NT2/D1 (cell line): Measurements from ENCODE around the gene CHL1.

Experiments used
- DNase-seq: peaks from one replicate; pipeline ENCODE4 v3.0.0-alpha.2; 2011; ENCODE audit warnings: low read depth, low spot score
- H3K27me3 ChIP-seq: 2 replicates; pipeline ENCODE4 v1.6.0; 2011; ENCODE audit warnings: mild to moderate bottlenecking; ENCODE audit not compliant: insufficient read length, insufficient read depth
- H3K36me3 ChIP-seq: 2 replicates; pipeline ENCODE4 v1.6.1; 2011; ENCODE audit warnings: mild to moderate bottlenecking, low read length, mixed read lengths; ENCODE audit not compliant: insufficient read depth, insufficient read length
- H3K4me1 ChIP-seq: 2 replicates; pipeline ENCODE4 v1.5.1; 2011; ENCODE audit not compliant: insufficient read depth, insufficient read length
- H3K4me3 ChIP-seq: 2 replicates; pipeline ENCODE4 v1.5.1; 2011; ENCODE audit warnings: low read depth; ENCODE audit not compliant: insufficient read length
- H3K9ac ChIP-seq: 2 replicates; pipeline ENCODE4 v1.6.0; 2011; ENCODE audit warnings: low read depth; ENCODE audit not compliant: insufficient read length
- H3K9me3 ChIP-seq: 2 replicates; pipeline ENCODE4 v1.5.1; 2011; ENCODE audit warnings: mild to moderate bottlenecking, low read length; ENCODE audit not compliant: insufficient read depth
- SUZ12 ChIP-seq: IDR thresholded peaks from 2 replicates; pipeline ENCODE4 v1.6.1; 2011; ENCODE audit not compliant: insufficient read length, insufficient read depth; ENCODE audit errors: extremely low read depth
- YY1 ChIP-seq: IDR thresholded peaks from 2 replicates; pipeline ENCODE4 v1.6.1; 2011; ENCODE audit not compliant: insufficient read length, insufficient read depth
- ZNF274 ChIP-seq: IDR thresholded peaks from 2 replicates; pipeline ENCODE4 v1.6.1; 2011; ENCODE audit warnings: mild to moderate bottlenecking, low read depth, low read length

The CHL1 gene

DNA sequence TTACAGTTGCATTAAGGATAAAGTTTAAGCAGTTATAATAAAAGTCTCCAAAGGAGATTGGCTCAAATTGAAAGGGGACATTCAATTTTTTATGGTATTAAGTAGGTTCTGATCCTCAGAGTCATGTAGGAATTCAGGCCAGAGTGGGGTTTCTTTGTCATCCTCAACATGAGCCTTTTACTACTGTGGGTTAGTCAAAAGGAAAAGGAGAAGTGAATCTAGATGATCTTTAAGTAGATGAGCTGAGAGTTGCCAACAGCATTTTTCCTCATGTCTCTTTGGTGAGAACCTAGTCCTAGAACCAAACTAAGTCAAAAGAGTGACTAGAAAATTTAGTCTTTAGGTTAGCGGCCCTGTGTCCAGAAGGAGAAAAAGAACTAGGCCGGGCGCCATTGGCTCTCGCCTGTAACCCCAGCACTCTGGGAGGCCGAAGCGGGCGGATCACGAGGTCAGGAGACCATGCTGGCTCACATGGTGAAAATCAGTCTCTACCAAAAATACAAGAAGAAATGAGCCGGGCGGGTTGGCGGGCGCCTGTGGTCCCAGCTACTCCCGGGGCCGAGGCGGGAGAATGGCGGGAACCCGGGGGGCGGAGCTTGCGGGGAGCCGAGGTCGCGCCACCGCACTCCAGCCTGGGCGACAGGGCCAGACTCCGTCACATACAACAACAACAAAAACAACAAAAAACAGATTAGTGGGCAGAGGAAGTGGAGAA lies 4.2 kb upstream of the CHL1 start:
- Histone ChIP-seq H3K27me3 (peaks cover 35% of the 10 kb centered on the region), H3K36me3 (no peaks in the 10 kb centered on the region), H3K4me1 (no peaks in the 10 kb centered on the region), H3K9me3 (no peaks in the 10 kb centered on the region), H3K4me3 (no peak overlapping the region), H3K9ac (no peak overlapping the region)
- TF ChIP-seq ZNF274 (no peak), YY1 (no peak), SUZ12 (no peak)
- no peak for DNase-seq

DNA sequence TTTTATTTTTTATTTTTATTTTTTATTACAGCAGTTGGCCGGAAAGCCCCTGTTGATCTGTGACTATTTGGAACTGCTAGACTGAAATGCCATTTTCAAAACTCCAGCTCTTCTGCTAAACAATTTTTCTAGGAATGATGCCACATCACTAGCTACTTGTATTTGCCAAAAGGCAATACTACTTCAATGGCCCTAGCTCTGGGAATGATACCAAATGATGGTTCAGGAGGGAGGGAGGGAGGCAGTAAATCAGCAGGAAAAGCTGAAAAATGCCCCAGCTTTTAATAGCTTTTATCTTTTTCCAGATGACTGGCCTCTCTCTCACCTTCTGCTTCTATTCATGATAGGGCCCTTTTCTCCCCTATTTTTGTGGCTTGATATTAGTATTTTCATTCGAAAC lies 2.6 kb upstream of the CHL1 start:
- no peak overlapping the region for H3K4me3 ChIP-seq
- peaks cover 52% of the 10 kb centered on the region for H3K27me3 ChIP-seq
- TF ChIP-seq ZNF274 (no peak), SUZ12 (no peak), YY1 (no peak)
- DNase-seq: no peak
- H3K4me1 ChIP-seq: no peaks in the 10 kb centered on the region
- H3K9me3 ChIP-seq: no peaks in the 10 kb centered on the region
- H3K36me3 ChIP-seq: no peaks in the 10 kb centered on the region
- no peak overlapping the region for H3K9ac ChIP-seq

DNA sequence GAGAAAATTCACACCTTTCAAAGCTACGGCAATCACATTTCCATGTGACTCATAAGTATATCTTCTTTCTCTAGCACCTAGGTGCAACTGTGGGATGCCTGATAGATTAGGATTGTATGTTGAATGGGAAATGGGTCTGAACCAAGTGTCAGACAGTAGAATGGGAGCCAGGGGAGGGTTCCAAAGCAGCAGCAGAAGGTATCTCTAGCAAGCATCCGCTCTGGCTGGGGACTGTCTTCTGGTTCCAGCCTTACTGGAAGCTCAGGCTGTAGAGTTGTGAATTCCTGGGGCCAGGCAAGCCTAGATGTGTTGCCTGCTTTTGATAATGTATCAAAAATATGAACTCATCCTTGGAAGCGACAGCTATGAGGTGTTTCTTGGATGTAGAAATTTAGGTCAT lies 2.1 kb upstream of the CHL1 start:
- H3K9me3 ChIP-seq: no peaks in the 10 kb centered on the region
- TF ChIP-seq ZNF274: no peak
- H3K9ac ChIP-seq: no peak overlapping the region
- no peak for DNase-seq
- no peak overlapping the region for H3K4me3 ChIP-seq
- no peaks in the 10 kb centered on the region for H3K36me3 ChIP-seq
- no peaks in the 10 kb centered on the region for H3K4me1 ChIP-seq
- H3K27me3 ChIP-seq: peaks cover 55% of the 10 kb centered on the region

DNA sequence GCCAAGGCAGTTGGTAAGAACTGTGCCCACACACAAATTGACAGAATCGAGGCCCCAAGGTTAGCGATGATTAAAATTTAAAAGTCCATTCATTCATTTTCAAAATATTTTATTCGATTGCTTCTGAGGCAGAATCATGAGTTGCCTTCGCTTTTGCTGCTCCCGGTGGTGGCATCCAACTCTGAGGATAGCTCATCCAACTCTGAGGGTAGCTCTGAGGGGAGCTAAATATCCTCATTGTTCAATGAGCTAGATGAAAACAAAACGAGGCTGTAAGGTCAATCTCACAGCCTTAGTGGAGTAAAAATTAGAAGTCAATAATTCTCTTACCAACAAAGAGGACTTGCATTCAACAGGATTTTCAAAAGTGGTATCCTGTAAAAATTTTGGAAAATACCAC lies 897 bp upstream of the CHL1 start:
- Histone ChIP-seq H3K9ac (no peak overlapping the region), H3K9me3 (no peaks in the 10 kb centered on the region)

DNA sequence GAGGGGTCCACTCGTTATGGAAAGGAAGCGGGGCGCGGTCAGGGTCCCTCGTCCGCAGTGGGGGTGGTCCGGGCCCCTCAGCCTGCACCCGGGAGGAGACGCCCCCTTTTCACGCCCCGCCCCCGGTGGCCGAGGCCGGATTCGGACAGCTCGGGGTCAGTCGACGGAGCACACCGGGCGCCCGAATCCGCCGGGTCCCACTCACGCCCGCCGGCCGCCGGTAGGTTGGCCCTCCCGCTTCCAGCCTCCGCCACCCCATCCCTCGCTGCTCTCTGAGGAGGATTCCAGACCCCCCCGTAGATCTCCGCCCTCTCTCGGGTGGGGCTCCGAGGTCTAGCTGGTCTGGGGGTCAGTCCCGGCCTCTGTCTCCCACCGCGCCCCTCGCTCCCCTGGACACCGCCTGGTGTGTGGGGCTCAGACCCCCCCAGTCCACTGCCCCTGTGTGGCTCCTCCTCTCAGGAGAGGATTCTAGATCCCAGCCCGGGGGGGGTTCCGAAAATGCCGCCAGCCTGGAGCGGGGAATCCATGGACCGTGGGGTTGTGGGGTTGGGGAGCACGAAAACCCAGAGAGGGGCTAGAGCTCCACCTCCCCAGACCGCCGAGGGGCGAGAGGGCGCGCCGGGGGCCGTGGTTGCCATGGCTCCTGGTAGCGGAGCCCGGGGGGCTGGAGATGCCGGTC lies 725 bp downstream of the CHL1 start:
- H3K4me1 ChIP-seq: no peaks in the 10 kb centered on the region
- TF ChIP-seq SUZ12 (no peak), ZNF274 (no peak), YY1 (no peak)
- no peaks in the 10 kb centered on the region for H3K36me3 ChIP-seq
- peaks cover 55% of the 10 kb centered on the region for H3K27me3 ChIP-seq
- no peaks in the 10 kb centered on the region for H3K9me3 ChIP-seq
- no peak for DNase-seq
- peak overlapping the region; percentile 66 for H3K4me3 ChIP-seq
- peak overlapping the region; percentile 74 for H3K9ac ChIP-seq

More for the DNA sequence above, 897 bp upstream of the CHL1 start:
- DNase-seq: no peak
- no peak overlapping the region for H3K4me3 ChIP-seq
- TF ChIP-seq YY1: no peak
- no peak for TF ChIP-seq SUZ12
- no peak for TF ChIP-seq ZNF274
- H3K4me1 ChIP-seq: no peaks in the 10 kb centered on the region
- H3K36me3 ChIP-seq: no peaks in the 10 kb centered on the region
- H3K27me3 ChIP-seq: peaks cover 55% of the 10 kb centered on the region

DNA sequence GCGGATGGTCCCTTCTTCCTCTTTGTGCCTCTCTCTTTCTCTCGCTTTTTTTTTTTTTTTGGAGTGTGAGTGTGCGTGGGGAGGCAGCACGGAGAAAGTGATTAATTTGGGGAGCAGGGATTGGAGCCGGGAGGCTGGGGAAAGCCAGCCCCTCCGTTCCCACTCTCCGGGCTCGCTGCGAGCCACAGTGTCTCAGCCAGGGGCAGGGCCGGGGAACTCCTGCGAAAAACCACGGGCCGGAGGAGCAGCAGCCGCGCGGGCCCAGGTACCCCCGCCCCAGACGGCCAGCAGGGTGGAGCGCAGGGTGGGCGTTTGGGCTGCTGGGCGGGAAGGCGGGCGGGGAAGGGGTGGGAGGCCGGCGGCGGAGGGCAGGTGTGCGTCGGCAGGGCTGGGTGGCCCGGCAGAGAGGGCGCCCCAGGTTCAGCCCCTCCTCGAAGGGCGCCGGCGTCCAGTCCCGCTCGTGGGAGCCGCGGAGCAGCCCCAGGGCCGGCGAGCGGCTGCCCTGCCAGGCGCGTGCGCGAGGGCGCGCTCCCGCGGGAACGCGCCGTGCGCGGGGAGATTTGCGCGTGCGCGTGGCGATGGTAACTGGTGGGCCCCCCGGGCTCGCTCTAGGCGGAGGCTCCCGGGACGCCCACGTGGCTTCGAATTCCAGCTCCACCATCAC lies 1.4 kb downstream of the CHL1 start:
- H3K4me1 ChIP-seq: no peaks in the 10 kb centered on the region
- peak overlapping the region; percentile 74 for H3K9ac ChIP-seq
- DNase-seq: no peak
- H3K27me3 ChIP-seq: peaks cover 55% of the 10 kb centered on the region
- no peaks in the 10 kb centered on the region for H3K36me3 ChIP-seq
- no peaks in the 10 kb centered on the region for H3K9me3 ChIP-seq
- TF ChIP-seq ZNF274: no peak
- no peak for TF ChIP-seq YY1
- no peak for TF ChIP-seq SUZ12
- H3K4me3 ChIP-seq: peak overlapping the region; percentile 66

DNA sequence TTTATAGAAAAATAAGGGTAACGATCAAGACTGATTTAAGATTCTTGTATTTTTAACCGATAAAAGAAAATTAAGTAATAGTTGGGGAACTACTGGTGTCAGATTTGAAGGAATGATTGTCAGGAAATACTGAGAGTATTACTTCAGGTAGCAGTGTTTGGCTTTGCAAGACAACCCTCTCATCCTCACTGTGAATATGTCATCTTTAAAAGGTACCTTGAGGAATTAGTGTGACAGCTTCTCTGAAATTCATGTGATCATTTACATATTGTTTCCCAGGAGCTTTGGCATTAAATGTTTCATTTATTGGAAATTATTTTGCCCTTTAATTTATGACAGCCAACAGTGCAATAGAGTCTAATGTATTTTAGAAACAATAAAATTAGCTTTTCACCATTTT lies 3.3 kb downstream of the CHL1 start:
- TF ChIP-seq ZNF274: no peak
- no peak for TF ChIP-seq YY1
- no peak for TF ChIP-seq SUZ12
- no peaks in the 10 kb centered on the region for H3K9me3 ChIP-seq
- peaks cover 45% of the 10 kb centered on the region for H3K27me3 ChIP-seq
- H3K4me1 ChIP-seq: no peaks in the 10 kb centered on the region
- no peak overlapping the region for H3K9ac ChIP-seq
- H3K4me3 ChIP-seq: no peak overlapping the region
- no peaks in the 10 kb centered on the region for H3K36me3 ChIP-seq
- no peak for DNase-seq
